ENCODE results near the gene CFAP20DC.

The CFAP20DC gene

GRCh38 chr3:58946875-58947274 is 103.0 kb downstream of the CFAP20DC start:
- ChIA-PET CTCF (no interaction called here), POLR2A (ENCODE audit: low non-redundant PET) (no interaction called here)
- H3K27ac ChIP-seq = no peak overlapping the region
- DNase-seq (ENCODE audit: low spot score) = no peak
- TF ChIP-seq CTCF (conservative IDR thresholded peaks at IDR 0.05; ENCODE audit: low read depth) = no peak

- no peak overlapping the region for H3K27ac ChIP-seq
- ChIA-PET CTCF (interaction anchor here (0.7 kb wide), 1 partner anchor 175 kb away, joined by 3 read pairs; no protein-coding TSS in a partner anchor), POLR2A (ENCODE audit: low non-redundant PET) (no interaction called here)
- no peak for TF ChIP-seq CTCF (conservative IDR thresholded peaks at IDR 0.05; ENCODE audit: low read depth)
- no peak for DNase-seq (ENCODE audit: low spot score)
Measured at GRCh38 chr3:58938057-58938456, 111.8 kb downstream of the CFAP20DC start.

- CTCF ChIA-PET = no interaction called here
- TF ChIP-seq CTCF (conservative IDR thresholded peaks at IDR 0.05; ENCODE audit: low read depth) = no peak
- no peak for DNase-seq (ENCODE audit: low spot score)
- no peak overlapping the region for H3K27ac ChIP-seq
- POLR2A ChIA-PET (ENCODE audit: low non-redundant PET) = no interaction called here
Measured at GRCh38 chr3:58924578-58924977, 125.2 kb downstream of the CFAP20DC start.

- no peak overlapping the region for H3K27ac ChIP-seq
- ChIA-PET POLR2A (ENCODE audit: low non-redundant PET) (no interaction called here), CTCF (no interaction called here)
- no peak for TF ChIP-seq CTCF (conservative IDR thresholded peaks at IDR 0.05; ENCODE audit: low read depth)
- no peak for DNase-seq (ENCODE audit: low spot score)
Measured at GRCh38 chr3:58900386-58900785, 149.4 kb downstream of the CFAP20DC start.

GRCh38 chr3:58899953-58900298 is 149.9 kb downstream of the CFAP20DC start:
- DNase-seq (ENCODE audit: low spot score) = no peak
- POLR2A ChIA-PET (ENCODE audit: low non-redundant PET) = no interaction called here
- CTCF ChIA-PET = no interaction called here
- TF ChIP-seq CTCF (conservative IDR thresholded peaks at IDR 0.05; ENCODE audit: low read depth) = no peak
- no peak overlapping the region for H3K27ac ChIP-seq

GRCh38 chr3:58899159-58899952 is 150.5 kb downstream of the CFAP20DC start:
- peak overlapping the region; percentile 18; the same call in 1 of the 2 replicates for H3K27ac ChIP-seq
- peak; percentile 1 for DNase-seq (ENCODE audit: low spot score)
- no peak for TF ChIP-seq CTCF (conservative IDR thresholded peaks at IDR 0.05; ENCODE audit: low read depth)
- CTCF ChIA-PET = no interaction called here
- POLR2A ChIA-PET (ENCODE audit: low non-redundant PET) = no interaction called here

Data from RWPE1 (cell line).